SH-SY5Y (cell line): Measurements from ENCODE around the gene MAST2.

Experiments used
- GATA2 ChIP-seq: IDR thresholded peaks from 2 replicates; pipeline ENCODE4 v1.6.1; 2011; ENCODE audit warnings: mild to moderate bottlenecking, low read depth, low read length
- GATA3 ChIP-seq: IDR thresholded peaks from 2 replicates; pipeline ENCODE4 v1.6.1; 2011; ENCODE audit warnings: low read depth, mild to moderate bottlenecking, low read length, moderate library complexity

MAST2 gene

DNA sequence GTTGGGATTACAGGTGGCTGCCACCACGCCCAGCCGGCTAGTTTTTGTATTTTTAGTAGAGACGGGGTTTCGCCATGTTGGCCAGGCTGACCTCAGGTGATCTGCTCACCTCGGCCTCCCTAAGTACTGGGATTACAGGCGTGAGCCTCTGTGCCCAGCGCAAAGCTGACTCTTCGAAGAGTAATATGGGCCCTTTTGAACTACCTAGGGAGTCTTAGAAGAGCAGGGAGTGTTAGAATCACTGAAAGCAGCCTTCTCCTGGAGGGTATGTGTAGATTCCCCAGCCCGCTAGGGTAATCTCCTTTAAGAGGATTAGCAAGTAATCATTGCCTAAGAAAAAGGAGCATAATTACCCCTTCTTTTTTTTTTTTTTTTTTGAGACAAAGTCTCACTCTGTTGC lies 6.5 kb upstream of the MAST2 start:
- TF ChIP-seq GATA3 (no peak), GATA2 (no peak)

DNA sequence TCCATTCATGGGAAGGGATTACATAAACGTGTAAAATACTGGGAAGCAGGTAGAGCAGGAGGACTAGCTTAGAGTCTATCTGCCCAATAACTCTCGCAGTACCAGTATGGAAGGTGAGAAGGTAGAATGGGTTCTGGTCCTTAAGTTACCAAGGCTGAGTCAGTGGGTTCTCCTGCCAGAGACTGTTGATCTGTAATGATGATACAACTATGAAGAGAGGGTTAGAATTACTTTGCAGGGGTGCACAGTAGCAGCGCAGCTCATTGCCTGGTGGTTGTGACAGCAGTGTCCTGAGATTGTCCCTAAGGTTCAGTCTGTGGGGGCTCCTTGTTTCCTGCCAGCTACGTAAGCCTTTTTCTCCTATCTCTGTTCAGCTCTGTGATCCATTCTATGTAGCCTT lies 2.5 kb upstream of the MAST2 start:
- no peak for TF ChIP-seq GATA3
- no peak for TF ChIP-seq GATA2

DNA sequence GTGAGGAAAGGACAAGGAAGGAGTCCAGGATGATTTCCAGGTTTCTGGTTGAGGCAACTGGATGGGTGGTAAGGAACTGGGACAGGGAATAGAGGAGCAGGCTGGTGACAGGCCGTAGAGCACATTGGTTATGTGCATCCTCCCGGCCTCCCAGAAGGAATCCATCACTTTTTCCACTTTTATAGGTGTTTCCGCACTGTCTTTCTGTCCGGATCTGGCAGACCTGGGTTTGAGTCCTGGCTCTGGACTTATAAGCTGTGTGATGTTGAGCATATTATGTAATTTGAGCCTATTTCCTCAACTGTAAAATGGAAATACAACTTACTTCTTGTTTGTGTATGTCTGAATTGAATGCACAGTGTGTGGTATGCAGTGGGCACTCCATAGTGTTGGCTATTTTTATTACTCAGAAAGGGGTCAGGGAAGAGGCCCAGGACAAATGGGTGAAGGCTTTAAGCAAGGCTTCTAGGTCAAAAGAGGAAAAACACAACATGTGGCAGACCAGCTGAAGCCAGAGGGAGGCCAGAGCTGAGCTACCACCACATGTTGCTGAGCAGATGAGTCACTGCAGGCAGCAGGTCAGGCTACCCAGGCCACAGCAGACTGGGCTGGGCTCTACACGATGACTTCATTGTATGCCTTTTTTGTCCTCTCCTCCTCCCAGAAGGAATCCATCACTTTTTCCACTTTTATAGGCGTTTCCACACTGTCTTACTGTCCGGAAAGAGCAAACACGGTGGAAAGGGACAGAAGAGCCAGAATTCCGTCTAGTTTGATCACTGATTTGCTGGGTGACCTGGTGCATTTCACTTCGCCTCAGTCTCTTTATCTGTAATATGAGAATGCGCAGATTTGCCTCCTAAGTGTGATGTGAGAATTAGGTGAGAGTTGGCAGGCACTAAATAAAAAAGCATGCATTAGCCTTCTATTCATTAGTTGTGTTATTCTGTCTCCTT lies 791 bp upstream of the MAST2 start:
- TF ChIP-seq GATA3: no peak
- no peak for TF ChIP-seq GATA2

DNA sequence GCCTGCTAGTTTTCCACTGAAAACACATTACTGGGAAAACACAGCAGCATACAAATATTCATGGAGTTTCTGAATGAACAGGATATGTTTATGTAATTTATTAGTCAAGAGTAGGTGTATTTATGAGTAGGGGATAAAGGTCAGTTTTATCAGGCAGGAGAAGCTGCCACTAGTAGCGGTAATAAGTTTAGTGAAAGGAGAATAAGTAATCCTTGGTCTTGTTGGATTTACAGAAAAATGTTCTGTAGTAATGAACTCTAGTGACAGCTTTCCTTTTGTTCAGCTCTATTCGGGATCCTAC lies 1.2 kb downstream of the MAST2 start:
- no peak for TF ChIP-seq GATA2
- TF ChIP-seq GATA3: no peak

DNA sequence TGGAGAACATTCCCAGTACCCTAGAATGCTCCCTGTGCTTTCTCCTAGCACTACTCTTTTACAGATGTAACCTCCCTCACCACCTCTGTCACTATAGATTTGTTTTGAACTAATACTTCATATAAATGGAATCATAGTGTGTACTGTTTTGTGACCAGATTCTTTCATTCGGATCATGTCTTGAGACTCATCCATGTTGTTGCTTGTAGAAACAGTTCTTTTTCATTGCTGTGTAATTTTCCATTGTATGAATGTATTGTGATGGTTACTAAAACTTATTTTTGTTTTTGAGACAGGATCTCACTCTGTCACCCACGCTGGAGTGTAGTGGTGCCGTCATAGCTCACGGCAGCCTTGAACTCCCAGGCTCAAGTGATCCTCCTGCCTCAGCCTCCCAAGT lies 2.7 kb downstream of the MAST2 start:
- TF ChIP-seq GATA3: no peak
- TF ChIP-seq GATA2: no peak

DNA sequence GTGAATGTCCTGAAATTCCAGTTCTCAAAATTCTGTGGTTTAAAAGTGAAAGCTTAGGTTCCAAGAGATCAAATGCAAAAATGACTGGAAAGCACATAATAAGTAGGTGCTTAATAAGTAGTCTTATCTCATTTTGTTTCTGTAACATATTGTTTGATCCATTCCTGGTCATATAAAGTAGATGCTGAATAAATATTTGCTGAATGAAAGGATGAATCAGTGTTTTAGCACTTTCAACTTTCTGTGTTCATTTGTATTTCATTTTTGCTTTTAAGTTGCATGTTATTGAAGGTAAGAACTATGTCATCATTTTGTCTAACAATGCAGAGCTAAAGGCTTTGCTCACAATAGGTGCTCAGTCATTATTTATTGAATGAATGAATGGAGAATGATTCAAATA lies 6.3 kb downstream of the MAST2 start:
- TF ChIP-seq GATA2 (no peak), GATA3 (no peak)

DNA sequence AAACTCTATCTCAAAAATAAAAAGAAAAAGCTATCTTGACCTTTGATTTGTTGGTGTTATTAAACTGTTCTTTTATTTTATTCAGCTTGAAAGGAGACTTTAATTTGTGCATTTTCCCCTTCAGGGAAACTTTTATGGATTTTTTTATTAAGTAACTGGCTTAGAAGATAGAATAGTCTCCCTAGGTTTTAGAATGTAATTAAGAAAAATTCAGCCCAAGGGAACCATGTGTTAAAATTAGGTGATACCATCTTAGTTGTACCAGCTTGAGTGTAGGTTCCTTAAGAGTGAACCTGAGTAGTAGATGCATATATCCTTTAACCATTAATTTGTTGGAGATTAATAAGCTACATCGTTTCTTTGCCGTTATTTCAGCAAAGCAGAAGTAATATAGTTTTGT lies 11.4 kb downstream of the MAST2 start:
- no peak for TF ChIP-seq GATA2
- TF ChIP-seq GATA3: no peak

DNA sequence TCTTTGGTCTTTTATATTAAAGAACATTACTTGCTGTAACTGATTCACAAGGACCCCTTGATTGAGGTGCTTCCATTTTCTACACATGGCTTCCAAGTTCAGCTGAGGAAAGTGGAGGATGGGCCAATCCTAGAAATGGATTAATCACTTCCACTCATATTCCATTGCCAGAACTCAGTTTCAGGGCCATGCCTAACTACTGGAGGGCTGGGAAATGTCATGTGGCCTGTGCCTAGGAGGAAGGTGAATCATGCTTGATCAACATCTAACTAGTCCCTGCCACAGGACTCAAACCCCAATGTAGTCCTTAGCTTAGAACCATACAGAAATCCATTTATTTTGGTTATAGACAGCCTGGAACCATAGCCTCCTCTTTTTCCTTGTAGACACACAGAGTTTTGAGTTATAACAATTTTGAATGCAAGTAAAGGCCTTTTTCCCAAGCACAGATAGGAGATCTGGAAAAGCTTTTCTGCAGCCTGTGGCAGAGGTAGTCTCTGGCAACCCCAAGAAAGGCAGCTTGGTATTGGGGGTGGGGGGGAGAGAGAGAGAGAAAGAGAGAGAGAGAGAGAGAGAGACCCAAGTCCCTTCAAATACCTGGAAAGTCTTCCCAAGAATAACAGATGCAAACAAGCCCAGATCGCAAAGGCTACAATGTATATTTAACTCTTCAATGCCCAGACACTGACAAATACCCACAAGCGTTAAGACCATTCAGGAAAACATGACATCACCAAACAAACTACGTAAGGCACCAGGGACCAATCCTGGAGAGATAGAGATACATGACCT lies 12.5 kb downstream of the MAST2 start:
- TF ChIP-seq GATA2 (no peak), GATA3 (no peak)

DNA sequence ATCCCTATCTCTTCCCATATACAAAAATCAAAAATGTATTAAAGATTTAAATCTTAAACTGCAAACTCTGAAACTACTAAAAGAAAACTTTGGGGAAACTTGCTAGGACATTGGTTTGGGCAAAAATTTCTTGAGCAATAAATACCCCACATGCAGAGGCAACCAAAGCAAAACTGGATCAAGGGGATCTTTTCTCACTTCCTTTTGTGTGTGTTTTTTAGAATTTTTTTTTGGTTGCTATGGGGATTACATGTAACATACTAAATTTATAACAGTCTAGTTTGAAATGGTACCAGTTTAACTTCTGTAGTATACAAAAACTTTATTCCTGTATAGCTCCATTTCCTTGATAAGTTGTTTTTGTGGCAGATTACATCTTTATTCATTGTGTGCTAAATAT lies 16.8 kb downstream of the MAST2 start:
- no peak for TF ChIP-seq GATA3
- TF ChIP-seq GATA2: no peak

DNA sequence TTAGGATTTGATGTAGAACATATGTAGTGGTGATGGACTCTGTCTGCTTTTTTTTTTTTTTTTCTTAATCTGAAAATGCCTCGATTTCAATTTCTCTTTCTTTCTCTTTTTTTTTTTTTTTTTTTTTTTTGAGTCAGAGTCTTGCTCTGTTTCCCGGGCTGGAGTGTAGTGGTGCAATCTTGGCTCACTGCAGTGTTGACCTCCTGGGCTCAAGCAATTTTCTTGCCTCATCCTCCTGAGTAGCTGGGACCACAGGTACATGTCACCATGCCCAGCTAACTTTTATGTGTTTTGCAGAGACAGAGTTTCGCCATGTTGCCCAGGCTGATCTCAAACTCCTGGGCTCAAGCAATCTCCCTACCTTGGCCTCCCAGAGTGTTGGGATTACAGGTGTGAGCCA lies 17.4 kb downstream of the MAST2 start:
- TF ChIP-seq GATA3 (no peak), GATA2 (no peak)

DNA sequence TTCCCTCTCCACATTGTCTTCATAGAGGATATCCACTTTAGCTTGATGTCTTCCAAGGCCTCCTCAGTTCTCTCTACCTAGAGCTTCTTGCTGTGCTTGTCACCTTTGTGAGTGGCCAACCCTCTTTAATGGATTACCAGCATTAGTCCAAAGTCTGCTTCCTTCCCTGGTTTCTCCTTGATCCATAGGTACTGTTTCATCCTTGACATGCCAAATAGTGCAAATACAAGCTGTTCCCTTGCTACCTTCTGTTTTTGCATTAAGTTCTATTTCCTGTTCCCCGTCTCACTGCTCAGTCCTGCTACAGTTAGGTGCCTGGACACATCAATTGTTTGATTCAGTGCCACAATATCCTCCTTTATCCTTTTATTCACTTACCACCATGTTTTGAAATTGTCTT lies 19.2 kb downstream of the MAST2 start:
- TF ChIP-seq GATA2 (no peak), GATA3 (no peak)

DNA sequence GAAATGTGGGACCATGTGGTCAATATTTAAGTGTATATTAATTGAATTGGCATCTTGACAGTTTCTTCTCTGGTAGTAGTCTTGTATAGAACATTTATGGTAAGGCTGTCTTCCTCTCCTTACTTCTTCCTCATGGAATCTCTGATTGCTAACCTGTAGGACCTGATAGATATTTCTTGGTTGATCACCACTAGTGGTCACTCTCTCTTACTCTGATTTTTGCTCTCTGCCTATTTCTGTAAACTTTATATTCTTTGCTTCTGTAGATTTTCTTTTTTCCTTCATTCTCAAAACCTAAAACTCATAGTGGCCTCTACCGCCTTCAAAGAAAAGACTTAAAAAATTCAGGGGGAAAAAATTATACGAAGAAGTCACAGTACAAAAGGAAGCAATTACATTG lies 21.2 kb downstream of the MAST2 start:
- TF ChIP-seq GATA3 (no peak), GATA2 (no peak)

DNA sequence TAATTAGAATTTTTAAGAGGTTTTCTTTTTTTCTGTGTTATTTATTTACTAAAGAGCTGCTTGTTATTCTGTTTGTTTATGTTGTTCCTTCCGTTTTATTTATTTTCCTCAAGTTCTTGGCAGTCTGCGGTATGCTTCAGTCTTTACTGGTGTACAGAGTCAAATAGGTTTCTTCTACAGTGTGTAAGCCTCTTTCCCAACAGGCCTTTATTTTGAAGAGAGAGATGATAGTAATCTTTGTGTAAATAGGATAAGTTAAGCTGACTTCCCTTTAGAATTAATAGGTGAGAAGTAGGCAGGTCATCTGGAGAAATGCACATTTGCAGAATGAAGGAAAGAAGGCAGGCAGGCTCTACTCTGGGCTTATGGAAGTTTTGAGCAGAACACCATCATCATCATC lies 23.8 kb downstream of the MAST2 start:
- no peak for TF ChIP-seq GATA2
- no peak for TF ChIP-seq GATA3

DNA sequence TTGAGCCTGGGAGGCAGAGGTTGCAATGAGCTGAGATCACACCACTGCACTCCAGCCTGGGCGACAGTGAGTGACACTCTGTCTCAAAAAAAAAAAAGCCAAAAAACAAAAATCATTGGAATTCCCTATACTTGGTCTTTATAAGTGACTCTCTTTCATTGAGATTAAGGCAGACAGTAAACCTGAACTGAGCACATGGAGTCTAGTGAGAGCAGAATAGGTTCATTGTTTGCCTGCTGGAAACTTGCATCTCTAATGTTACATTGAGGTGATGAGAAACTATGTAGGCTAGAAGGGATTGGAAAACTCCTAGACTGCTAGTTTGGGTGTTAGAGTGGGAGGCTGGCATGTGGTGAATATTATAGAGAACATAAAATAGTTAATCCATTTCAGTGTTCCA lies 25.4 kb downstream of the MAST2 start:
- TF ChIP-seq GATA2: no peak
- TF ChIP-seq GATA3: no peak

DNA sequence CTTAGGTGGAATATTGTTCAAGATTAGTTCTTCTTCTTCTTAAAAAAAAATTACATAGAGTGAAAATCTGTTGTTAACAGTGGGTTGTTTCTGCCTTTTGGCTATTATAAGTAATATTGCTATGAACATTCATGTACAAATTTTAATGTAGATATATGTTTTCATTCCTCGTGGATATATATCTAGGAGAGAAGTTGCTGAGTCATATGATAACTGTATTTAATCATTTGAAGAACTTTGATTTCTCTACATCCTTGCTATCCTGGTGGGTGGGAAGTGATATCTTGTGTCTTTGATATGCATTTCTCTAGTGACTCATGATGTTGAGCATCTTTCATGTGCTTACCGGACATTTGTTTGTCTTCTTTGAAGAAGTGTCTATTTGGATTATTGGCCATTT lies 29.9 kb downstream of the MAST2 start:
- no peak for TF ChIP-seq GATA2
- no peak for TF ChIP-seq GATA3

DNA sequence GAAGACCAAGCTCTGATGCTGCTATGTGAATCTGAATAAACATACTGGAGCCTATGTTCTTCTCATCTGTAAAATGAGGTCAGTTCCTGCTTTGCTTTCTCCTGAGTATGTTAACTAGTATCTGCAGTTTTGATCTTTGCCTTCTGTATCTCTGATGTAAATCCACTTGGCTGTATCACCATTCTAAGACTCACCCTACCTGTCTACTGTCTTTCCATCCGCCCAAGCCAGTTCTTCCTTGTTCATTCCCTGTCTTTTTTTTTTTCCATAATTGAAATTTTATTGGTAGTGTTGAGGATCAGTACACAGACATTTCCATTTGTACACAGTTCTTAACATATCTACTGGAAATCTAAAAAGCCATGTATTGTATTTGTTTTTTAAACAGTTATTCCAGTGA lies 31.3 kb downstream of the MAST2 start:
- TF ChIP-seq GATA2: no peak
- TF ChIP-seq GATA3: no peak

DNA sequence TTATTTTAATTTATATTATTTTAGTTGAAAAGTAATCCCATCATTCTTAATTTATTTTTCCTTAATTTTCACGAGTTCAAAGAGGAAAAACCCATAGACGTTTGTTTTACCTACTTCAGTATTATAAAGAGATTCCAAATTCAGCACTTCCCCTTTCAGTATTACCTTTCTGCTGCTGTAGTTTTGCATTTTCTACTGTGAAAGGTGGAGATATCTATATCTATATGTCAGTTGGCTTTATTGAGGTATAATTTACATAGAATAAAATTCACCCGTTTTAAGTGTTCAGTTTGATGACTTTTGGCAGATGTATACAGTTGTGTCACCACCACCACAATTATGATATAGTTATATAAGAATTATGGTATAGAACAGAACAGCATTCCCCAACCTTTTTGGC lies 33.0 kb downstream of the MAST2 start:
- TF ChIP-seq GATA3 (no peak), GATA2 (no peak)

DNA sequence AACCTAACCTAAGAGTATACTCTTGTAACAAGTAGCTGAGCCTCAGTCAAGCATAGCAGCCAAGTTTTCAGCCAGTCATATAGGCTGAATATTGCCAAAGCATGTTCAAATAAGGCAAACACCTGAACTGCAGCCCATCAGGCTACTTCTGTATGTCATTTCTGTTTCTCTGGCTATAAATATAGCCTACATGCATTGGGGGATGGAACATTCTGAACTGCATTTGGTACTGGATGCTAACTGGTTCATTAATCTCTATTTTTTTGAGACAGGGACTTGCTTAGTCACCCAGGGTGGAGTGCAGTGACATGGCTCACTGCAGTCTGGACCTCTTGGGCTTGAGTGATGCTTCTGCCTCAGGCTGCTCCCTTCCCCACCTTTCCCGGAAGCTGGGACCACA lies 37.3 kb downstream of the MAST2 start:
- TF ChIP-seq GATA2 (no peak), GATA3 (no peak)
